ELR (cell line): Measurements from ENCODE around the gene PRKG1.
A peak's percentile ranks its signal among the peaks of the same experiment; 100 is the strongest.

Experiments
- DNase-seq: peaks from one replicate; pipeline ENCODE4 v3.0.0-alpha.2; 2015; ENCODE audit warnings: low read depth

PRKG1 gene

GRCh38 chr10:52265131-52265926 is 1191.0 kb downstream of the PRKG1 start:
- DNase-seq, result no peak

- no peak for DNase-seq
Measured at GRCh38 chr10:52266858-52267257, 1192.6 kb downstream of the PRKG1 start.

GRCh38 chr10:52268790-52269189 is 1194.5 kb downstream of the PRKG1 start:
- DNase-seq, result no peak

GRCh38 chr10:52269233-52269632 is 1194.9 kb downstream of the PRKG1 start:
- DNase-seq, result no peak

- DNase-seq, result no peak
Measured at GRCh38 chr10:52276163-52276562, 1201.9 kb downstream of the PRKG1 start.

GRCh38 chr10:52276986-52277385 is 1202.7 kb downstream of the PRKG1 start:
- DNase-seq, result no peak

- DNase-seq, result no peak
Measured at GRCh38 chr10:52279546-52279945, 1205.3 kb downstream of the PRKG1 start.

- no peak for DNase-seq
Measured at GRCh38 chr10:52280051-52280450, 1205.8 kb downstream of the PRKG1 start.

GRCh38 chr10:52283174-52283573 is 1208.9 kb downstream of the PRKG1 start:
- peak; percentile 6 for DNase-seq

GRCh38 chr10:52284416-52285013 is 1210.2 kb downstream of the PRKG1 start:
- DNase-seq, result no peak

- DNase-seq, result no peak
Measured at GRCh38 chr10:52287866-52288265, 1213.6 kb downstream of the PRKG1 start.

- no peak for DNase-seq
Measured at GRCh38 chr10:52297747-52298146, 1223.5 kb downstream of the PRKG1 start.

GRCh38 chr10:52300599-52301277 is 1226.5 kb downstream of the PRKG1 start:
- DNase-seq, result no peak

- peak; percentile 80 for DNase-seq
Measured at GRCh38 chr10:52308251-52309031, 1234.2 kb downstream of the PRKG1 start.

GRCh38 chr10:52312942-52313255 is 1238.6 kb downstream of the PRKG1 start:
- no peak for DNase-seq

- DNase-seq, result no peak
Measured at GRCh38 chr10:52313256-52313932, 1239.1 kb downstream of the PRKG1 start.

GRCh38 chr10:52313933-52314821 is 1239.9 kb downstream of the PRKG1 start, which contains the start of gene DKK1:
Gene DKK1, plus strand, starts transcription at chr10:52314281. Its CDS starts 154 bp downstream, at chr10:52314435.
- DNase-seq, result peak; percentile 89

- peak; percentile 80 for DNase-seq
Measured at GRCh38 chr10:52314822-52315552, 1240.7 kb downstream of the PRKG1 start.

- DNase-seq, result peak; percentile 66
Measured at GRCh38 chr10:52316001-52316400, 1241.7 kb downstream of the PRKG1 start.

GRCh38 chr10:52316500-52316899 is 1242.2 kb downstream of the PRKG1 start:
- peak; percentile 27 for DNase-seq
